GM20000 (cell line): ENCODE results near the gene HMGXB4.

Experiments
- DNase-seq: peaks from one replicate; pipeline ENCODE4 v3.0.0; 2012; ENCODE audit warnings: low spot score
- TF ChIP-seq, protein P1 (sequence below): IDR thresholded peaks from 2 replicates; pipeline ENCODE4 v1.5.1; 2012; ENCODE audit warnings: mild to moderate bottlenecking, control low read depth; ENCODE audit errors: extremely low read depth, missing control alignments

HMGXB4 gene

DNA sequence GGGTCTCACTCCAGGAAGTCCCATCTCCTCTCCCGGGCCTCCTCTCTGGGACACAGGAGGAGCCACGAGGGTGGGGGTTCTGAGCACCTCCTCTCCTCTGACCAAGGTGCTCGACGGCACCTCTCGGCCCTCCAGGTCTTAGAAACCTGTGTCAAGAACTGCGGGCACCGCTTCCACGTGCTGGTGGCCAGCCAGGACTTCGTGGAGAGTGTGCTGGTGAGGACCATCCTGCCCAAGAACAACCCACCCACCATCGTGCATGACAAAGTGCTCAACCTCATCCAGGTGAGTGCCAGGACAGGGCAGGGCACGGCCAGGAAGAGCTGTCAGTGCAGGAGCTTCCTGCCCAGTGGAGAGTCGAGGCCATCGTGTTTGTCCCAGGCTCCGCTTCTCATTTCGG, 65.6 kb downstream of the HMGXB4 start:
- no peak for DNase-seq

GRCh38 chr22:35323305-35323704, 66.0 kb downstream of the HMGXB4 start:
- TF ChIP-seq, protein P1, sequence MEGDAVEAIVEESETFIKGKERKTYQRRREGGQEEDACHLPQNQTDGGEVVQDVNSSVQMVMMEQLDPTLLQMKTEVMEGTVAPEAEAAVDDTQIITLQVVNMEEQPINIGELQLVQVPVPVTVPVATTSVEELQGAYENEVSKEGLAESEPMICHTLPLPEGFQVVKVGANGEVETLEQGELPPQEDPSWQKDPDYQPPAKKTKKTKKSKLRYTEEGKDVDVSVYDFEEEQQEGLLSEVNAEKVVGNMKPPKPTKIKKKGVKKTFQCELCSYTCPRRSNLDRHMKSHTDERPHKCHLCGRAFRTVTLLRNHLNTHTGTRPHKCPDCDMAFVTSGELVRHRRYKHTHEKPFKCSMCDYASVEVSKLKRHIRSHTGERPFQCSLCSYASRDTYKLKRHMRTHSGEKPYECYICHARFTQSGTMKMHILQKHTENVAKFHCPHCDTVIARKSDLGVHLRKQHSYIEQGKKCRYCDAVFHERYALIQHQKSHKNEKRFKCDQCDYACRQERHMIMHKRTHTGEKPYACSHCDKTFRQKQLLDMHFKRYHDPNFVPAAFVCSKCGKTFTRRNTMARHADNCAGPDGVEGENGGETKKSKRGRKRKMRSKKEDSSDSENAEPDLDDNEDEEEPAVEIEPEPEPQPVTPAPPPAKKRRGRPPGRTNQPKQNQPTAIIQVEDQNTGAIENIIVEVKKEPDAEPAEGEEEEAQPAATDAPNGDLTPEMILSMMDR = no peak
- DNase-seq = no peak

More for the DNA sequence above, 65.6 kb downstream of the HMGXB4 start:
- TF ChIP-seq, protein P1 = no peak

DNA sequence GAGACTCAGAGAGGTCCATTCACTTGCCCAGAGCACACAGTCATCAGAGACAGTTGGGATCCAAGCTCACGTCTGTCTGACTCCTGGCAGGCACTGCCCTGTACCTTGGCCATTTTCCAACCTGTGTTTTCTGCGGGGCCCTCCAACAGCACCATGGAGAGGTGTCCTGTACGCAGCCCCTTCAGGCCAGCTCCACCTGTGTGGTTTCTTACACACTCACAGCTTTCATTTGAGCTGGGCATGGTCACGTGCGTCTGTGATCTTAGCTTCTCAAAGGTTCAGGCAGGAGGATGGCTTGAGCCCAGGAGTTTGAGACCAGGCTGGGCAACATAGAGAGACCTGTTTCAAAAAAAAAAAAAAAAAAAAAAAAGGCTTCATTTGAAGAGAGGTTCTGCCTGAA, 66.8 kb downstream of the HMGXB4 start:
- no peak for DNase-seq
- TF ChIP-seq, protein P1 = no peak

GRCh38 chr22:35324762-35325161, 67.5 kb downstream of the HMGXB4 start:
- DNase-seq = no peak
- TF ChIP-seq, protein P1 = no peak

- TF ChIP-seq, protein P1 = no peak
These were observed 67.9 kb downstream of the HMGXB4 start for GRCh38 chr22:35325209-35325608.

DNA sequence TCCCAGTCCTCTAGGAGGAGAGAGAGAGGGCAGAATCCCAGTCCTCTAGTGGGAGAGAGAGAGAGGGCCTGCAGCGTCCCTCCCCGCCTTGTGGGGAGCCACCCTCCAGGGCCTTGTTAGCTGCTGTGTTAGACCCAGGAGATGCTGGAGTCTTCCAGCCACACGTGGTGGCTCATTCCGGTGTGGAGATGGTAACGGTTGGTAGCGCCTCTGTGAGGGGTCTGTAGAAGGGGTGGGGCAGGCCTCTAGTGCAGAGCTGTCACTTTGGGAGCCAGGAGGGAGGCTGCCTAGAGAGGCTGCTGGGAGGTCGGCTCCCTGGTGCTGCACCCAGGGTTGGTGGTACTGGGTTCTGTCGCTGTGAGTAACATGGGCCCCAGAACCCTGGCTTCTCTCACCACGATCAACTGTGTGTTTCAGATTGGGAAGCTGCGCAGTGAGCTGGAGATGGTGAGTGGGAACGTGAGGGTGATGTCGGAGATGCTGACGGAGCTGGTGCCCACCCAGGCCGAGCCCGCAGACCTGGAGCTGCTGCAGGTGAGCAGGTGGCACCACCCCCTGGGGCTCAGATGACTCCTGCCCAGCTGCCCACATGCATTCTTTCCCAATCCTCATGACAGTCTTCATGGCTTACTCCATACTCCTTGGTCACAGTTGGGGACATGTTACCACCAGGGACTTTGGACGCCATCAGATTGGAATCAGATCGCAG, 69.7 kb downstream of the HMGXB4 start:
- no peak for DNase-seq
- TF ChIP-seq, protein P1 = no peak

More at GRCh38 chr22:35325209-35325608, 67.9 kb downstream of the HMGXB4 start:
- DNase-seq = no peak

- TF ChIP-seq, protein P1 = no peak
- DNase-seq = no peak
These were observed 70.6 kb downstream of the HMGXB4 start for GRCh38 chr22:35327690-35328471.
